WTC11 (cell line): ENCODE results near the gene STK24. TPM values are rescaled to one million over a fixed set of nuclear protein-coding genes. Genes with fewer than 3 reads are reported as not detected.

Experiments
- ATAC-seq: fragments of 200-7000 bp; cut with Tn5 transposase; 2 replicates; pipeline ENCODE4 v1.10.0; 2021; ENCODE audit warnings: mild to moderate bottlenecking, moderate library complexity
- CTCF ChIA-PET: fragments of 300-600 bp; sonication (Branson Sonifier 250); formaldehyde crosslinking; loops from one replicate; lab custom pipeline; 2021; ENCODE audit warnings: antibody characterized with exemption; lab: Charles Lee
- POLR2A ChIA-PET: fragments of 350-600 bp; sonication (Branson Sonifier 250); formaldehyde crosslinking; loops from one replicate; lab custom pipeline; 2021; ENCODE audit warnings: antibody characterized with exemption; lab: Charles Lee
- DNase-seq: peaks from one replicate; pipeline ENCODE4 v3.0.0; 2021; ENCODE audit warnings: low spot score
- H3K27ac Mint-ChIP-seq: 2 replicates; pipeline ENCODE4 v1.8.0; 2021; ENCODE audit warnings: mixed read lengths
- H3K27me3 Mint-ChIP-seq: 2 replicates; pipeline ENCODE4 v1.8.0; 2021; ENCODE audit warnings: low read depth, mild to moderate bottlenecking, moderate library complexity, mixed read lengths
- H3K36me3 Mint-ChIP-seq: 2 replicates; pipeline ENCODE4 v1.8.0; 2021; ENCODE audit warnings: mixed read lengths
- H3K4me1 Mint-ChIP-seq: 2 replicates; pipeline ENCODE4 v1.8.0; 2022; ENCODE audit warnings: mixed read lengths
- H3K4me3 Mint-ChIP-seq: 2 replicates; pipeline ENCODE4 v1.8.0; 2021; ENCODE audit warnings: mild to moderate bottlenecking, moderate library complexity, mixed read lengths
- H3K9me3 Mint-ChIP-seq: 2 replicates; pipeline ENCODE4 v1.8.0; 2021; ENCODE audit warnings: mixed read lengths
- AR ChIP-seq: fragments of 250-450 bp; sonication (Bioruptor Pico); IDR thresholded peaks from 2 replicates; pipeline ENCODE4 v1.9.0; 2021; ENCODE audit warnings: mild to moderate bottlenecking
- EMX1 ChIP-seq: fragments of 250-450 bp; sonication (Bioruptor Pico); IDR thresholded peaks from 2 replicates; pipeline ENCODE4 v1.8.0; 2021; ENCODE audit warnings: mild to moderate bottlenecking
- IRF1 ChIP-seq: sonication (generic); formaldehyde crosslinking; IDR thresholded peaks from 2 replicates; pipeline ENCODE4 v1.8.0; 2023; ENCODE audit warnings: missing genetic modification reagents
- JUN ChIP-seq: sonication (generic); formaldehyde crosslinking; IDR thresholded peaks from 2 replicates; pipeline ENCODE4 v1.8.0; 2023; ENCODE audit warnings: mild to moderate bottlenecking, missing genetic modification reagents
- KAT7 ChIP-seq: sonication (generic); formaldehyde crosslinking; IDR thresholded peaks from 2 replicates; pipeline ENCODE4 v1.8.1; 2023; ENCODE audit warnings: missing genetic modification reagents, mild to moderate bottlenecking, borderline replicate concordance
- MLX ChIP-seq: sonication (generic); formaldehyde crosslinking; IDR thresholded peaks from 2 replicates; pipeline ENCODE4 v1.8.1; 2023; ENCODE audit warnings: mild to moderate bottlenecking, missing genetic modification reagents, moderate library complexity
- ZBTB43 ChIP-seq: sonication (generic); formaldehyde crosslinking; IDR thresholded peaks from 2 replicates; pipeline ENCODE4 v1.8.1; 2023; ENCODE audit warnings: mild to moderate bottlenecking, missing genetic modification reagents
- ZMAT4 ChIP-seq: fragments of 250-450 bp; sonication (Bioruptor Pico); IDR thresholded peaks from 2 replicates; pipeline ENCODE4 v1.9.0; 2021; ENCODE audit warnings: mild to moderate bottlenecking
- ZNF425 ChIP-seq: fragments of 250-450 bp; sonication (Bioruptor Pico); conservative IDR thresholded peaks from 2 replicates; pipeline ENCODE4 v1.9.0; 2021; ENCODE audit warnings: mild to moderate bottlenecking
- total RNA-seq: library from RNA; stranded (reverse); gene quantifications from 3 replicates; pipeline ENCODE4 v1.2.3, GENCODE V29; 2021

STK24 gene
- total RNA-seq, 1 experiment from 2014 or later, result 138 TPM

GRCh38 chr13:98575904-98576199 is 1.1 kb downstream of the STK24 start:
- POLR2A ChIA-PET, result interaction anchor here (2.7 kb wide), 1 partner anchor 91 kb away, joined by 9 read pairs; no protein-coding TSS in a partner anchor
- CTCF ChIA-PET, result interaction anchor here (1.4 kb wide), 1 partner anchor 98 kb away, joined by 4 read pairs; no protein-coding TSS in a partner anchor
- Mint-ChIP-seq H3K4me3 (peak overlapping the region; percentile 90), H3K9me3 (no peaks in the 10 kb centered on the region), H3K36me3 (no peaks in the 10 kb centered on the region), H3K4me1 (peaks cover 71% of the 10 kb centered on the region), H3K27me3 (no peaks in the 10 kb centered on the region), H3K27ac (peak overlapping the region; percentile 76)
- DNase-seq (no peak), ATAC-seq (no peak)
- TF ChIP-seq AR (CRISPR knock-in tag) (no peak), EMX1 (no peak), ZBTB43 (CRISPR knock-in tag) (no peak), IRF1 (no peak), MLX (CRISPR knock-in tag) (no peak)

GRCh38 chr13:98575009-98575903 is 1.7 kb downstream of the STK24 start:
- peak overlapping the region; percentile 90 for H3K4me3 Mint-ChIP-seq
- ChIA-PET CTCF (interaction anchor here (1.4 kb wide), 1 partner anchor 97 kb away, joined by 4 read pairs; no protein-coding TSS in a partner anchor), POLR2A (interaction anchor here (2.7 kb wide), 1 partner anchor 91 kb away, joined by 9 read pairs; no protein-coding TSS in a partner anchor)
- no peaks in the 10 kb centered on the region for H3K36me3 Mint-ChIP-seq
- H3K27ac Mint-ChIP-seq, result peak overlapping the region; percentile 76
- H3K27me3 Mint-ChIP-seq, result no peaks in the 10 kb centered on the region
- TF ChIP-seq JUN (CRISPR knock-in tag) (no peak), ZMAT4 (CRISPR knock-in tag) (no peak)
- TF ChIP-seq, all 79 proteins: peak for 0
- no peaks in the 10 kb centered on the region for H3K9me3 Mint-ChIP-seq
- no peak for DNase-seq
- no peak for ATAC-seq
- peaks cover 74% of the 10 kb centered on the region for H3K4me1 Mint-ChIP-seq

- ATAC-seq (no peak), DNase-seq (no peak)
- Mint-ChIP-seq H3K36me3 (peaks cover 6% of the 10 kb centered on the region; the same call in 1 of the 2 replicates), H3K4me1 (peaks cover 81% of the 10 kb centered on the region), H3K4me3 (no peak overlapping the region), H3K27ac (peak overlapping the region; percentile 79), H3K27me3 (no peaks in the 10 kb centered on the region), H3K9me3 (no peaks in the 10 kb centered on the region)
- TF ChIP-seq KAT7 (CRISPR knock-in tag) (no peak), ZNF425 (CRISPR knock-in tag) (no peak)
- CTCF ChIA-PET, result interaction anchor here (1.2 to 1.6 kb wide), 4 partner anchors 10 to 101 kb away, joined by 4 to 6 read pairs (median 4); no protein-coding TSS in a partner anchor
- POLR2A ChIA-PET, result no interaction called here
These were observed 4.8 kb downstream of the STK24 start for GRCh38 chr13:98571955-98572662.
